Body of pancreas (tissue), 4 donors: ENCODE data around the gene CNTNAP2.

Experiments
- CTCF ChIP-seq, 7 experiments: fragments of 450-650 bp in 4 of 7; fragments of 200-600 bp in 3 of 7; sonication (generic) in 3 of 7; IDR thresholded peaks; one replicate each; pipeline ENCODE4 v1.5.1; 2016 to 2019; ENCODE audit warnings: antibody characterized with exemption in 7 of 7
- POLR2A ChIP-seq, 3 donors: fragments of 450-650 bp; IDR thresholded peaks; one replicate each; pipeline ENCODE4 v1.6.1; 2016; ENCODE audit warnings: antibody characterized with exemption in 3 of 3, mild to moderate bottlenecking in 2 of 3

- no peak for TF ChIP-seq CTCF (IDR thresholded peaks at IDR 0.05)
- no peak for TF ChIP-seq POLR2A (IDR thresholded peaks at IDR 0.05)
These were observed 1558.1 kb downstream of the CNTNAP2 start for GRCh38 chr7:147674705-147675104.
